H1 (cell line): ENCODE data around the gene ANKRD29. TPM values are rescaled to one million over a fixed set of nuclear protein-coding genes. Genes with fewer than 3 reads are reported as not detected.
"Not testable (repeated sequence)": the region's sequence is repeated elsewhere in the genome, so short reads cannot be mapped to it uniquely, and the experiment has no call there.

Experiments
- CTCF ChIA-PET: fragments of 300-600 bp; sonication (Branson Sonifier 250); formaldehyde crosslinking; loops from one replicate; lab custom pipeline; 2021; ENCODE audit not compliant: partially characterized antibody; lab: Charles Lee
- POLR2A ChIA-PET: fragments of 300-600 bp; sonication (Branson Sonifier 250); formaldehyde crosslinking; loops from one replicate; lab custom pipeline; 2021; ENCODE audit warnings: inconsistent platforms; ENCODE audit not compliant: partially characterized antibody; lab: Charles Lee
- DNase-seq, 2 experiments: peaks; one replicate each; pipeline versions ENCODE4 v3.0.0 to v3.0.0-alpha.2; 2010 to 2022; ENCODE audit warnings: low spot score in 2 of 2, low read depth in 1 of 2, mixed read lengths in 1 of 2
- FAIRE-seq: peaks from 2 replicates; lab custom pipeline; 2011; peaks lifted over from hg19 to GRCh38; lab: Jason Lieb, UNC
- H2AFZ ChIP-seq: 2 replicates; pipeline ENCODE4 v1.8.1; 2012; ENCODE audit warnings: low read length, inconsistent platforms
- H2AK5ac ChIP-seq: 2 replicates; pipeline ENCODE4 v1.6.1; 2013; ENCODE audit warnings: low read depth, low read length
- H2BK120ac ChIP-seq: replicated peaks from 2 replicates; pipeline ENCODE3; 2013; ENCODE audit warnings: low read depth, low read length, inconsistent platforms
- H2BK12ac ChIP-seq: 2 replicates; pipeline ENCODE4 v1.6.1; 2013; ENCODE audit warnings: low read depth, low read length
- H2BK15ac ChIP-seq: 2 replicates; pipeline ENCODE4 v1.6.1; 2013; ENCODE audit warnings: low read length
- H2BK20ac ChIP-seq: 2 replicates; pipeline ENCODE4 v1.6.1; 2013; ENCODE audit warnings: low read length
- H2BK5ac ChIP-seq: 2 replicates; pipeline ENCODE4 v1.6.1; 2013; ENCODE audit warnings: low read depth, low read length
- H3K14ac ChIP-seq: 2 replicates; pipeline ENCODE4 v1.6.1; 2013; ENCODE audit warnings: inconsistent platforms; ENCODE audit not compliant: insufficient read length
- H3K18ac ChIP-seq: 2 replicates; pipeline ENCODE4 v1.6.1; 2013; ENCODE audit warnings: low read length; ENCODE audit errors: extremely low read depth
- H3K23ac ChIP-seq: 2 replicates; pipeline ENCODE4 v1.6.1; 2013; ENCODE audit warnings: inconsistent platforms; ENCODE audit not compliant: insufficient read length
- H3K23me2 ChIP-seq: 2 replicates; pipeline ENCODE4 v1.6.1; 2013; ENCODE audit warnings: low read depth, low read length
- H3K27ac ChIP-seq: 2 replicates; pipeline ENCODE4 v1.6.1; 2011; ENCODE audit warnings: low read depth, low read length, inconsistent platforms
- H3K27me3 ChIP-seq, 4 experiments: replicated peaks in 1 of 4; 1 replicate in 1 of 4; 2 replicates in 3 of 4; pipeline versions ENCODE4 v1.6.1 to v1.8.1; 2011 to 2013; ENCODE audit warnings: low read length in 3 of 4, mild to moderate bottlenecking in 3 of 4, inconsistent platforms in 2 of 4, mixed read lengths in 2 of 4, moderate library complexity in 1 of 4; ENCODE audit not compliant: control insufficient read depth in 3 of 4, insufficient read depth in 3 of 4; ENCODE audit errors: extremely low read depth in 1 of 4
- H3K36me3 ChIP-seq, 4 experiments: 2 replicates each; pipeline versions ENCODE4 v1.6.1 to v1.8.1; 2011 to 2013; ENCODE audit warnings: mild to moderate bottlenecking in 4 of 4, low read length in 3 of 4, moderate library complexity in 2 of 4, control low read depth in 1 of 4, inconsistent platforms in 1 of 4; ENCODE audit not compliant: insufficient read depth in 4 of 4, control insufficient read depth in 2 of 4
- H3K4ac ChIP-seq: replicated peaks from 2 replicates; pipeline ENCODE3; 2013; ENCODE audit warnings: low read length, low read depth, mixed read lengths, inconsistent platforms; ENCODE audit not compliant: insufficient read length
- H3K4me1 ChIP-seq, 4 experiments: replicated peaks in 1 of 4; 1 replicate in 1 of 4; 2 replicates in 3 of 4; pipeline versions ENCODE4 v1.6.1 to v1.8.1; 2011 to 2013; ENCODE audit warnings: low read length in 3 of 4, inconsistent platforms in 2 of 4, mixed read lengths in 1 of 4; ENCODE audit not compliant: insufficient read depth in 4 of 4, control insufficient read depth in 3 of 4
- H3K4me2 ChIP-seq, 2 experiments: 2 replicates each; pipeline versions ENCODE4 v1.6.1 to v1.8.1; 2011 to 2013; ENCODE audit warnings: low read depth in 2 of 2, low read length in 2 of 2, control low read depth in 1 of 2, inconsistent platforms in 1 of 2, mild to moderate bottlenecking in 1 of 2; ENCODE audit not compliant: insufficient read depth in 1 of 2
- H3K4me3 ChIP-seq, 4 experiments: fragments of 200-600, 300-600 bp in 1 of 4; sonication (generic), shearing (Covaris generic), sonication (Bioruptor Twin) in 1 of 4; 2 replicates each; pipeline versions ENCODE4 v1.5.1 to v1.8.1; 2011 to 2016; ENCODE audit warnings: low read length in 4 of 4, low read depth in 3 of 4, control low read depth in 2 of 4, inconsistent platforms in 2 of 4, mild to moderate bottlenecking in 2 of 4, mixed read lengths in 1 of 4, moderate library complexity in 1 of 4; ENCODE audit not compliant: insufficient read depth in 2 of 4; ENCODE audit errors: extremely low read depth in 1 of 4
- H3K56ac ChIP-seq: replicated peaks from 2 replicates; pipeline ENCODE3; 2013; ENCODE audit warnings: low read depth, mild to moderate bottlenecking, mixed read lengths, low read length, inconsistent platforms; ENCODE audit not compliant: insufficient read length
- H3K79me1 ChIP-seq: 2 replicates; pipeline ENCODE4 v1.6.1; 2013; ENCODE audit warnings: low read depth, low read length, control low read depth
- H3K79me2 ChIP-seq, 2 experiments: 2 replicates each; pipeline versions ENCODE4 v1.6.1 to v1.8.1; 2012 to 2013; ENCODE audit warnings: low read length in 2 of 2, mild to moderate bottlenecking in 2 of 2, inconsistent platforms in 1 of 2; ENCODE audit not compliant: insufficient read depth in 2 of 2, control insufficient read depth in 1 of 2
- H3K9ac ChIP-seq, 4 experiments: replicated peaks in 1 of 4; 1 replicate in 1 of 4; 2 replicates in 3 of 4; pipeline versions ENCODE4 v1.6.1 to v1.8.1; 2011 to 2013; ENCODE audit warnings: low read depth in 3 of 4, low read length in 3 of 4, control low read depth in 2 of 4, mild to moderate bottlenecking in 2 of 4, moderate library complexity in 2 of 4, inconsistent platforms in 1 of 4; ENCODE audit errors: extremely low read depth in 1 of 4
- H3K9me3 ChIP-seq, 2 experiments: 2 replicates each; pipeline versions ENCODE4 v1.6.1 to v1.8.1; 2012 to 2013; ENCODE audit warnings: mild to moderate bottlenecking in 2 of 2, moderate library complexity in 2 of 2, control low read depth in 1 of 2, inconsistent platforms in 1 of 2, low read depth in 1 of 2, low read length in 1 of 2, mixed read lengths in 1 of 2; ENCODE audit not compliant: insufficient read depth in 2 of 2
- H4K20me1 ChIP-seq, 2 experiments: replicated peaks in 1 of 2; 2 replicates each; pipeline versions ENCODE3 to v1.8.1; 2011 to 2013; ENCODE audit warnings: inconsistent platforms in 2 of 2, low read length in 2 of 2, mild to moderate bottlenecking in 1 of 2; ENCODE audit not compliant: insufficient read depth in 2 of 2, control insufficient read depth in 1 of 2
- H4K5ac ChIP-seq: 2 replicates; pipeline ENCODE4 v1.6.1; 2013; ENCODE audit warnings: low read length, low read depth, mixed read lengths, inconsistent platforms; ENCODE audit not compliant: insufficient read length
- H4K8ac ChIP-seq: 2 replicates; pipeline ENCODE4 v1.8.0; 2013; ENCODE audit warnings: mild to moderate bottlenecking, moderate library complexity, low read length, inconsistent platforms; ENCODE audit not compliant: insufficient read depth; ENCODE audit errors: extremely low read depth
- H4K91ac ChIP-seq: replicated peaks from 2 replicates; pipeline ENCODE3; 2013; ENCODE audit warnings: low read length, mixed read lengths, inconsistent platforms; ENCODE audit not compliant: insufficient read length
- PHF8 ChIP-seq: fragments of 200-600 bp; sonication (generic); conservative IDR thresholded peaks from 2 replicates; pipeline ENCODE4 v1.7.1; 2012; ENCODE audit warnings: low read depth, mild to moderate bottlenecking, inconsistent platforms, low read length, moderate library complexity
- RFX5 ChIP-seq: IDR thresholded peaks from 2 replicates; pipeline ENCODE4 v1.6.1; 2011; ENCODE audit warnings: low read depth, low read length, improper control_type of control experiment, borderline replicate concordance
- WGBS, 2 experiments: shearing (Covaris generic) in 1 of 2; methylation state at CpG; one replicate each; pipeline versions ENCODE4 v1.1.6 to v1.1.7; 2013 to 2015; ENCODE audit warnings: low lambda C conversion rate in 2 of 2, mixed read lengths in 2 of 2, inconsistent platforms in 1 of 2, low coverage in 1 of 2, missing lambda C conversion rate in 1 of 2; ENCODE audit not compliant: insufficient replicate concordance in 2 of 2, insufficient coverage in 1 of 2, insufficient read length in 1 of 2; ENCODE audit errors: extremely low coverage in 1 of 2, missing lambda C conversion rate in 1 of 2; 5-methylcytosine and 5-hydroxymethylcytosine counted together
- polyA plus RNA-seq, 7 experiments: library from polyadenylated mRNA; depleted of rRNA in 3 of 7; stranded (reverse) in 5 of 7; unstranded in 2 of 7; fragments of >200 nt in 5 of 7; fragments of 200-250 nt in 2 of 7; gene quantifications; 1 replicate in 5 of 7; 2 replicates in 1 of 7; 4 replicates in 1 of 7; pipeline versions ENCODE4 v1.2.1 to v1.2.3, GENCODE V29; 2011 to 2013; ENCODE audit warnings: missing spikeins in 2 of 7, mixed read lengths in 2 of 7
- total RNA-seq: library from RNA; stranded (reverse); fragmentation: NEBNext Ultra II Directional; extraction: Animal tissue kit (Norgen Biotek cat#: 25700); gene quantifications from 2 replicates; pipeline ENCODE4 v1.2.1, GENCODE V29; 2021

The ANKRD29 gene
- total and polyA plus RNA-seq, 2 of the 8 experiments (the other 6 are each of a cell fraction or from before 2014, with no cell fraction given) = 3.0 to 7.3 TPM

DNA sequence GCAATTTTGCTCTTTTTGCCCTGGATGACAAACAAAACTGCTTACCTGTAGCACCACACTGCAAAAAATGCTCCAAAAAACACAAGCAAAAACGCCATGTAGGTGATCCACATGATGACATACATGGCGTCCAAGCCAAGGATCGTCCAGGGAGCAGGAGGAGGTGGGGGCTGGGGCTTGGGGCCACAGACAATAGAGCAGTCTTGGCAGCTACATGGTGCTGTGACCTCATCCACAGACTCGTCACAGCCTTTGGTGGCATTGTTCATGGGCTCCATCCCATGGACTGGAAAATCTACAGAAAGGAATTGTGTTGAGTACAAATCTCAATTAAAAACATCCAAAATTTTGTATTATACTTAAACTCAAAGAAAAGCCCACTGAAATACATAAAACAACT, 102.5 kb downstream of the ANKRD29 start (continued):
- TF ChIP-seq PHF8 (no peak), RFX5 (no peak)
- TF ChIP-seq, all 59 proteins: peak for 0

DNA sequence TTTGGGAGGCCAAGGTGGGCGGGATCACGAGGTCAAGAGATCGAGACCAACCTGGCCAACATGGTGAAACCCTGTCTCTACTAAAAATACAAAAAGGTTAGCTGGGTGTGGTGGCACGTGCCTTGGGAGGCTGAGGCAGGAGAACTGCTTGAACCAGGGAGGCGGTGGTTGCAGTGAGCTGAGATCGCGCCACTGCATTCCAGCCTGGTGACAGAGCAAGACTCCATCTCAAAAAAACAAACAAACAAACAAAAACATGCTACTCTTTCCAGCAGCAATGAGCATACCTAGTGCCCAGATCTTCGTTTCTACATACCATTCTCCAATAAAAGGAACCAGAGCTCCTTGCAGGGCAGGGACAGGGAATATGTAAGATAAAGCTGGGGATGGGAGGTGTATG, 105.2 kb downstream of the ANKRD29 start:
- H3K18ac ChIP-seq, H3K9ac ChIP-seq, H3K56ac ChIP-seq, H4K8ac ChIP-seq, FAIRE-seq, H3K27ac ChIP-seq, H2AFZ ChIP-seq, H3K79me2 ChIP-seq, H4K91ac ChIP-seq, H3K14ac ChIP-seq, H2AK5ac ChIP-seq, H3K4me2 ChIP-seq, H4K20me1 ChIP-seq, H3K4me3 ChIP-seq, H3K4me1 ChIP-seq, H4K5ac ChIP-seq, H2BK20ac ChIP-seq, POLR2A ChIA-PET, H2BK15ac ChIP-seq, H2BK12ac ChIP-seq, DNase-seq, H3K9me3 ChIP-seq, H3K23me2 ChIP-seq, H3K23ac ChIP-seq, H2BK120ac ChIP-seq, H3K27me3 ChIP-seq, H2BK5ac ChIP-seq, H3K79me1 ChIP-seq, H3K4ac ChIP-seq: not testable (repeated sequence)
- H3K36me3 ChIP-seq = peaks cover 11 to 55% (median 34%) of the 10 kb centered on the region in 4 experiments; a peak in 7 of 8 replicates
- CTCF ChIA-PET = interaction anchor here (1.4 to 1.5 kb wide), 2 partner anchors 13 to 22 kb away, joined by 3 to 4 read pairs; no protein-coding TSS in a partner anchor
- 87% methylated on average over 8 of the region's 8 CpGs; no CpG with 5 or more reads in 1 of the 2 experiments for WGBS, 2 experiments
